ENCODE data around the gene GNE.

GRCh38 chr9:36211510-36211909 is 46.7 kb downstream of the GNE start:
- TF ChIP-seq CTCF (IDR thresholded peaks at IDR 0.05) (no peak), USF2 (CRISPR knock-in tag; IDR thresholded peaks at IDR 0.05) (no peak), ZNF423 (CRISPR knock-in tag; IDR thresholded peaks at IDR 0.05) (no peak), SP1 (CRISPR knock-in tag; conservative IDR thresholded peaks at IDR 0.05) (no peak), ATF3 (CRISPR knock-in tag; conservative IDR thresholded peaks at IDR 0.05) (no peak), STAT6 (CRISPR knock-in tag; conservative IDR thresholded peaks at IDR 0.05; ENCODE audit: low read depth) (no peak), NFYB (CRISPR knock-in tag; conservative IDR thresholded peaks at IDR 0.05; ENCODE audit: low read depth) (no peak), USF1 (CRISPR knock-in tag; IDR thresholded peaks at IDR 0.05) (no peak), ZNF532 (CRISPR knock-in tag; IDR thresholded peaks at IDR 0.05; ENCODE audit: borderline replicate concordance) (no peak), MYBL2 (CRISPR knock-in tag; IDR thresholded peaks at IDR 0.05) (no peak), CREM (CRISPR knock-in tag; IDR thresholded peaks at IDR 0.05) (no peak), NR2C2 (CRISPR knock-in tag; IDR thresholded peaks at IDR 0.05) (no peak)
